Hepatocyte (in vitro differentiated cells): ENCODE data around the gene TNFSF8. TPM values are rescaled to one million over a fixed set of nuclear protein-coding genes. Genes with fewer than 3 reads are reported as not detected.

Source experiments
- DNase-seq: peaks from one replicate; pipeline ENCODE4 v3.0.0-alpha.2; 2016; ENCODE audit warnings: low spot score
- H2AFZ ChIP-seq: fragments of 200-600 bp; sonication (generic); 2 replicates; pipeline ENCODE4 v1.6.0; 2016; ENCODE audit warnings: antibody characterized with exemption, mild to moderate bottlenecking
- H3K27ac ChIP-seq: fragments of 200-600 bp; sonication (generic); 2 replicates; pipeline ENCODE4 v1.5.1; 2016; ENCODE audit warnings: mild to moderate bottlenecking
- H3K27me3 ChIP-seq: fragments of 200-600 bp; sonication (generic); 2 replicates; pipeline ENCODE4 v1.6.1; 2016
- H3K36me3 ChIP-seq: fragments of 200-600 bp; sonication (generic); replicated peaks from 2 replicates; pipeline ENCODE4 v1.5.1; 2016; ENCODE audit warnings: low read depth; ENCODE audit not compliant: insufficient read depth
- H3K4me1 ChIP-seq: fragments of 200-600 bp; sonication (generic); 2 replicates; pipeline ENCODE4 v1.5.1; 2016; ENCODE audit warnings: mild to moderate bottlenecking, moderate library complexity; ENCODE audit not compliant: insufficient read depth
- H3K4me2 ChIP-seq: fragments of 200-600 bp; sonication (generic); 2 replicates; pipeline ENCODE4 v1.6.0; 2016
- H3K4me3 ChIP-seq: fragments of 200-600 bp; sonication (generic); 2 replicates; pipeline ENCODE4 v1.5.1; 2016; ENCODE audit warnings: mild to moderate bottlenecking
- H3K79me2 ChIP-seq: fragments of 200-600 bp; sonication (generic); 2 replicates; pipeline ENCODE4 v1.6.0; 2017; ENCODE audit warnings: mild to moderate bottlenecking
- H3K9me2 ChIP-seq: fragments of 200-600 bp; sonication (generic); replicated peaks from 2 replicates; pipeline ENCODE4 v1.6.0; 2017; ENCODE audit warnings: mild to moderate bottlenecking; ENCODE audit not compliant: insufficient read depth
- H3K9me3 ChIP-seq: fragments of 200-600 bp; sonication (generic); 2 replicates; pipeline ENCODE4 v1.5.1; 2016; ENCODE audit warnings: low read depth, mild to moderate bottlenecking
- H4K20me1 ChIP-seq: fragments of 200-600 bp; sonication (generic); 2 replicates; pipeline ENCODE4 v1.6.0; 2016; ENCODE audit warnings: mild to moderate bottlenecking; ENCODE audit not compliant: insufficient read depth, poor library complexity, severe bottlenecking
- EZH2 ChIP-seq: fragments of 200-600 bp; sonication (generic); IDR thresholded peaks from 2 replicates; pipeline ENCODE4 v1.6.1; 2016; ENCODE audit warnings: antibody characterized with exemption, mild to moderate bottlenecking, borderline replicate concordance
- EZH2phosphoT487 ChIP-seq: fragments of 200-600 bp; sonication (generic); IDR thresholded peaks from one replicate; pipeline ENCODE4 v1.6.1; 2018; ENCODE audit warnings: antibody characterized with exemption, mild to moderate bottlenecking, low read depth, moderate library complexity; ENCODE audit not compliant: unreplicated experiment, severe bottlenecking
- WGBS: methylation state at CpG from one replicate; pipeline ENCODE4 v1.1.6; 2016; ENCODE audit warnings: low lambda C conversion rate; ENCODE audit errors: missing lambda C conversion rate; 5-methylcytosine and 5-hydroxymethylcytosine counted together
- polyA plus RNA-seq: library from polyadenylated mRNA; unstranded; fragments of >200 nt; fragmentation: Nextera tagmentation; extraction: Ambion mirVana; gene quantifications from 2 replicates; pipeline ENCODE4 v1.2.1, GENCODE V29; 2016
- total RNA-seq: library from RNA; depleted of rRNA; stranded (reverse); fragments of >200 nt; gene quantifications from 2 replicates; pipeline ENCODE4 v1.2.3, GENCODE V29; 2014
- TF ChIP-seq, protein P1 (sequence below): fragments of 200-600 bp; sonication (generic); IDR thresholded peaks from 2 replicates; pipeline ENCODE4 v1.5.1; 2016; ENCODE audit warnings: antibody characterized with exemption, mild to moderate bottlenecking; ENCODE audit not compliant: poor library complexity

Gene TNFSF8, protein sequence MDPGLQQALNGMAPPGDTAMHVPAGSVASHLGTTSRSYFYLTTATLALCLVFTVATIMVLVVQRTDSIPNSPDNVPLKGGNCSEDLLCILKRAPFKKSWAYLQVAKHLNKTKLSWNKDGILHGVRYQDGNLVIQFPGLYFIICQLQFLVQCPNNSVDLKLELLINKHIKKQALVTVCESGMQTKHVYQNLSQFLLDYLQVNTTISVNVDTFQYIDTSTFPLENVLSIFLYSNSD
- total RNA-seq = not detected in 2 replicates
- not detected in 2 replicates for polyA plus RNA-seq

DNA sequence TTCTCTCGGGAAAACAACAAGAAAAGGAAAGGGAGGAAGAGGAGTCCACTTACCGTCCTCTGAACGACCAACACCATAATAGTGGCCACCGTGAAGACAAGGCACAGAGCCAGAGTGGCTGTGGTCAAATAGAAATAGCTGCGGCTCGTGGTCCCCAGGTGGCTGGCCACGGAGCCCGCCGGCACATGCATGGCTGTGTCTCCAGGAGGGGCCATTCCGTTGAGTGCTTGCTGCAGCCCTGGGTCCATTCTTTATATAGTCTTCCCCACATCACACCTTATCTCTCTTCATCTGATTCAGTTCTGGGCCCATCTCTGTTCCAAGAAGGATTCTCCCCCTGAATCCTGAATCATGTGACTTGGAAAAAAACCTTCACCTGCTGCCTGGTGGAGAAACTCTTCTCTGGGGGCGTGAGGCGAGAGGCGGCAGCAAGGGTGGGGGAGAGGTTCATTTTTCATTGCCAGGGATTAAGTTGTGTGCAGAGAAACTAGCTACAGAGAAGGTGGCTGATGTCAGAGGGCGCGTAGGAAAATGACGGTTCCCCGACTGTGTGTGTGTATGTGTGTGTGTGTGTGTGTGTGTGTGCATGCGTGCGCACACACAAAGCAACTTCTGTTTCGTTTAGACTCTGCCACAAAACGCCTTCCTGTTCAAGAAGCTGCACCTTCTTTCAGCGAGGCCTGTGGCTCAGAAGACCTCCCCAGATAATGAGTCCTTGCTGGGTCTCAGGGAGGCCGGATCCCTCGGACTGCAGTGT is at the start of gene TNFSF8:
TNFSF8 (minus strand) TSS at position 536 of the 757 bp plus-strand sequence; CDS start at position 248, 288 bp downstream.
- Histone ChIP-seq H3K4me3 (no peak within 1 kb of the TSS), H4K20me1 (no peaks in the 10 kb centered on the region), H3K36me3 (no peaks in the 10 kb centered on the region), H3K4me1 (no peaks in the 10 kb centered on the region), H3K27me3 (peaks cover 6% of the 10 kb centered on the region), H3K4me2 (no peak within 1 kb of the TSS), H3K9me3 (no peaks in the 10 kb centered on the region), H3K27ac (no peak within 1 kb of the TSS), H3K9me2 (no peaks in the 10 kb centered on the region), H3K79me2 (no peaks in the 10 kb centered on the region), H2AFZ (no peak within 1 kb of the TSS)
- DNase-seq = no peak
- TF ChIP-seq, protein P1, sequence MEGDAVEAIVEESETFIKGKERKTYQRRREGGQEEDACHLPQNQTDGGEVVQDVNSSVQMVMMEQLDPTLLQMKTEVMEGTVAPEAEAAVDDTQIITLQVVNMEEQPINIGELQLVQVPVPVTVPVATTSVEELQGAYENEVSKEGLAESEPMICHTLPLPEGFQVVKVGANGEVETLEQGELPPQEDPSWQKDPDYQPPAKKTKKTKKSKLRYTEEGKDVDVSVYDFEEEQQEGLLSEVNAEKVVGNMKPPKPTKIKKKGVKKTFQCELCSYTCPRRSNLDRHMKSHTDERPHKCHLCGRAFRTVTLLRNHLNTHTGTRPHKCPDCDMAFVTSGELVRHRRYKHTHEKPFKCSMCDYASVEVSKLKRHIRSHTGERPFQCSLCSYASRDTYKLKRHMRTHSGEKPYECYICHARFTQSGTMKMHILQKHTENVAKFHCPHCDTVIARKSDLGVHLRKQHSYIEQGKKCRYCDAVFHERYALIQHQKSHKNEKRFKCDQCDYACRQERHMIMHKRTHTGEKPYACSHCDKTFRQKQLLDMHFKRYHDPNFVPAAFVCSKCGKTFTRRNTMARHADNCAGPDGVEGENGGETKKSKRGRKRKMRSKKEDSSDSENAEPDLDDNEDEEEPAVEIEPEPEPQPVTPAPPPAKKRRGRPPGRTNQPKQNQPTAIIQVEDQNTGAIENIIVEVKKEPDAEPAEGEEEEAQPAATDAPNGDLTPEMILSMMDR = no peak
- TF ChIP-seq EZH2 (no peak), EZH2phosphoT487 (no peak)
- 89% methylated on average over 24 of the region's 24 CpGs for WGBS

DNA sequence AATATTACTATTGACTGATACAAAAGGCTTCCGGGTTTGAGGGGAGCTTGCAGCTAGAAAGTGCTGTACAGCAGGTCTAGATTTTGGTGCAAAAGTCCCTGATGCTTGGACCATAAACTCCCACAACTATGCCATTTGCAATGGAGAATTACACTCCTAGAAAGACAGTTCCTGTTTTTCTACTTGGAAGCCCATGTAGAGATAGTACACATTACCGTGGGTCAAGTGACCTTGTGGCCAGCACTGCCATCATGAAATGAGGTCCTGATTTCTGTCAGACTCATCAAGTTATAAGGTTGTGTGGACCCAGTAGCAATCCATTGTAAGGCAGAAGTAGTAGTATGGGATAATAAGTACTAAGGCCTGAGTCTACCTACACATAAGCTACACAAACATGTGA is 42.8 kb upstream of the TNFSF8 start:
- Histone ChIP-seq H3K9me2 (no peaks in the 10 kb centered on the region), H3K27ac (no peak overlapping the region), H3K4me2 (no peak overlapping the region), H3K9me3 (no peaks in the 10 kb centered on the region), H2AFZ (no peak overlapping the region), H3K79me2 (no peaks in the 10 kb centered on the region), H3K36me3 (no peaks in the 10 kb centered on the region), H3K4me3 (no peak overlapping the region), H4K20me1 (no peaks in the 10 kb centered on the region), H3K27me3 (no peaks in the 10 kb centered on the region), H3K4me1 (no peaks in the 10 kb centered on the region)
- TF ChIP-seq, protein P1 = no peak
- TF ChIP-seq EZH2 (no peak), EZH2phosphoT487 (no peak)
- WGBS = 81% methylated on average over 2 of the region's 2 CpGs
- no peak for DNase-seq

DNA sequence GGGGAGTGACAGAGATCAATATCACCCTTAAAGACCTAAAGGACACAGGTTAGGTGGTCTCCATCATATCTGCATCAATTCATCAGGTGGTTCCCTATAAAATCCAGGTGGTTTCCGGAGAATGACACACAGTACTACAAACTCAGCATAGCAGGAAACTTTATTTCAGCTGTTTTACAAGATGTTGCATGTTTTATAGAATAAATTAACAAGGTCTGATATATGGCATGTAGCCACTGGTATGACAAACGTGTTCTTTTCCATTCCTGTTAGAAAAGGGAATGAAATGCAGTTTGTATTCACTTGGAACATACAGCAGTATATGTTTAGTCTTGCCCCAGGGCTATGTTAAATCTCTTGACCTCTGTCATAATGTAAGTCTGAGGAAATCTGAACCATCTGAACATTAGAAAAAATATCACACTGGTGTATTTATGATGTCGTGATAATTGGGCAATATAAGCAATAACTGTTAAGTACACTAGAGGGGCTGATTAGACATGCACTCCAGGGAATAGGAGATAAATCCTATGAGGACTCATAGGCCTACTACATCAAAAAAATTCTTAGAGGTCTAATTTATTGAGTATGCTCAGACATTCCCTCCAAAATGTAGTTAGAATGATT is 42.2 kb upstream of the TNFSF8 start:
- H3K9me3 ChIP-seq = no peaks in the 10 kb centered on the region
- no peaks in the 10 kb centered on the region for H4K20me1 ChIP-seq
- no peak for DNase-seq
- no peaks in the 10 kb centered on the region for H3K4me1 ChIP-seq
- H3K9me2 ChIP-seq = no peaks in the 10 kb centered on the region
- no peak for TF ChIP-seq EZH2
- TF ChIP-seq, protein P1 = no peak
- no peak for TF ChIP-seq EZH2phosphoT487
- H3K4me2 ChIP-seq = no peak overlapping the region
- 60% methylated on average over 3 of the region's 3 CpGs for WGBS
- no peak overlapping the region for H3K4me3 ChIP-seq
- no peak overlapping the region for H2AFZ ChIP-seq
- H3K27me3 ChIP-seq = no peaks in the 10 kb centered on the region
- no peak overlapping the region for H3K27ac ChIP-seq
- H3K79me2 ChIP-seq = no peaks in the 10 kb centered on the region
- H3K36me3 ChIP-seq = no peaks in the 10 kb centered on the region
